RPMI7951 (cell line): ENCODE measurements around the gene IGSF11. TPM values are rescaled to one million over a fixed set of nuclear protein-coding genes. Genes with fewer than 3 reads are reported as not detected.
"Not testable (repeated sequence)": the region's sequence is repeated elsewhere in the genome, so short reads cannot be mapped to it uniquely, and the experiment has no call there.

Experiments
- DNase-seq: peaks from one replicate; pipeline ENCODE4 v3.0.0-alpha.2; 2012; ENCODE audit warnings: low read depth
- total RNA-seq: library from RNA; depleted of rRNA; stranded (reverse); fragments of >200 nt; shearing (Covaris generic); gene quantifications from 2 replicates; pipeline ENCODE4 v1.2.3, GENCODE V29; 2014

The IGSF11 gene
- total RNA-seq, 1 experiment from 2014 or later = not detected

GRCh38 chr3:118990823-118991560, 43.7 kb downstream of the IGSF11 start:
- DNase-seq = peak; percentile 2

GRCh38 chr3:118988198-118989130, 46.2 kb downstream of the IGSF11 start:
- no peak for DNase-seq

- DNase-seq = peak; percentile 1
Observed at GRCh38 chr3:118987477-118987876, 47.2 kb downstream of the IGSF11 start.

- no peak for DNase-seq
Observed at GRCh38 chr3:118986734-118987133, 47.9 kb downstream of the IGSF11 start.

- DNase-seq = no peak
Observed at GRCh38 chr3:118984699-118985098, 49.9 kb downstream of the IGSF11 start.

GRCh38 chr3:118981494-118982134, 53.0 kb downstream of the IGSF11 start:
- DNase-seq = no peak

GRCh38 chr3:118980832-118981231, 53.8 kb downstream of the IGSF11 start:
- no peak for DNase-seq

GRCh38 chr3:118978393-118978758, 56.3 kb downstream of the IGSF11 start:
- no peak for DNase-seq

GRCh38 chr3:118977671-118978392, 56.8 kb downstream of the IGSF11 start:
- DNase-seq = no peak

GRCh38 chr3:118977118-118977517, 57.5 kb downstream of the IGSF11 start:
- DNase-seq = no peak

- not testable (repeated sequence) for DNase-seq
Observed at GRCh38 chr3:118975476-118975875, 59.2 kb downstream of the IGSF11 start.

GRCh38 chr3:118974356-118975097, 60.1 kb downstream of the IGSF11 start:
- DNase-seq = no peak

- DNase-seq = no peak
Observed at GRCh38 chr3:118973050-118973449, 61.6 kb downstream of the IGSF11 start.

- no peak for DNase-seq
Observed at GRCh38 chr3:118970819-118971218, 63.8 kb downstream of the IGSF11 start.

GRCh38 chr3:118968640-118969039, 66.0 kb downstream of the IGSF11 start:
- no peak for DNase-seq

GRCh38 chr3:118968111-118968510, 66.5 kb downstream of the IGSF11 start:
- no peak for DNase-seq

GRCh38 chr3:118966700-118967099, 67.9 kb downstream of the IGSF11 start:
- no peak for DNase-seq

- no peak for DNase-seq
Observed at GRCh38 chr3:118963711-118964110, 70.9 kb downstream of the IGSF11 start.

GRCh38 chr3:118960876-118961450, 73.7 kb downstream of the IGSF11 start:
- DNase-seq = peak; percentile 8

GRCh38 chr3:118955914-118956556, 78.6 kb downstream of the IGSF11 start:
- DNase-seq = no peak
